Gastrocnemius medialis (tissue), 4 donors: Measurements from ENCODE around the gene PID1.

Experiments used
- POLR2A ChIP-seq, 2 donors: fragments of 450-650 bp; IDR thresholded peaks; one replicate each; pipeline ENCODE4 v1.6.1; 2017; ENCODE audit warnings: antibody characterized with exemption in 2 of 2, mild to moderate bottlenecking in 2 of 2, moderate library complexity in 2 of 2
- TF ChIP-seq, protein P1 (sequence below), 5 experiments: fragments of 450-650 bp in 3 of 5; fragments of 200-600 bp in 2 of 5; sonication (generic) in 2 of 5; IDR thresholded peaks in 4 of 5; conservative IDR thresholded peaks in 1 of 5; 1 replicate in 4 of 5; 2 replicates in 1 of 5; pipeline ENCODE4 v1.5.1; 2016 to 2019; ENCODE audit warnings: antibody characterized with exemption in 5 of 5, mild to moderate bottlenecking in 3 of 5, moderate library complexity in 3 of 5

DNA sequence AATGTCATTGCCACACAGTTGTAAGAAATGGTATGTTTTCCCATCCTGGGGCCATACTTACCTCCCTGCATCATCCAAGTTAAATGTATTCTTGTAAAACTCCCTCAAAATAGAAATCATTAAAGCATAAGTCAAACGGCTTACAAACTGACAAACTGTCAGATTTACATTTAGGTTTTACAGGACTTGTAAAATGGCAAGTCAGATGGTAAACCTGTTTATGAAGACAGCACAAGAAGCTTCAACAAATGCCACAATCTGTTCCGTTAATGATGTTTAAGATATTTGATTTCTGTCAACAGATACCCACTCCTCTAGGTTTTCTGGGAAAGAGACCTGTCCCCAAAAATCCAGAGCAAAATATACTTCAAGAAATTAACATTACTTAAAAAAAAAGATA is 197.2 kb downstream of the PID1 start:
- TF ChIP-seq, protein P1, sequence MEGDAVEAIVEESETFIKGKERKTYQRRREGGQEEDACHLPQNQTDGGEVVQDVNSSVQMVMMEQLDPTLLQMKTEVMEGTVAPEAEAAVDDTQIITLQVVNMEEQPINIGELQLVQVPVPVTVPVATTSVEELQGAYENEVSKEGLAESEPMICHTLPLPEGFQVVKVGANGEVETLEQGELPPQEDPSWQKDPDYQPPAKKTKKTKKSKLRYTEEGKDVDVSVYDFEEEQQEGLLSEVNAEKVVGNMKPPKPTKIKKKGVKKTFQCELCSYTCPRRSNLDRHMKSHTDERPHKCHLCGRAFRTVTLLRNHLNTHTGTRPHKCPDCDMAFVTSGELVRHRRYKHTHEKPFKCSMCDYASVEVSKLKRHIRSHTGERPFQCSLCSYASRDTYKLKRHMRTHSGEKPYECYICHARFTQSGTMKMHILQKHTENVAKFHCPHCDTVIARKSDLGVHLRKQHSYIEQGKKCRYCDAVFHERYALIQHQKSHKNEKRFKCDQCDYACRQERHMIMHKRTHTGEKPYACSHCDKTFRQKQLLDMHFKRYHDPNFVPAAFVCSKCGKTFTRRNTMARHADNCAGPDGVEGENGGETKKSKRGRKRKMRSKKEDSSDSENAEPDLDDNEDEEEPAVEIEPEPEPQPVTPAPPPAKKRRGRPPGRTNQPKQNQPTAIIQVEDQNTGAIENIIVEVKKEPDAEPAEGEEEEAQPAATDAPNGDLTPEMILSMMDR (IDR thresholded peaks at IDR 0.05 in 4 of 5, conservative IDR thresholded peaks at IDR 0.05 in 1 of 5): no peak
- TF ChIP-seq POLR2A (IDR thresholded peaks at IDR 0.05): no peak
